HG03095 (cell line): ENCODE measurements around the gene MAPK7.

Experiments used
- ATAC-seq: cut with Tn5 transposase; IDR thresholded peaks from one replicate; pipeline ENCODE4 v1.9.1; 2021; ENCODE audit warnings: moderate library complexity; ENCODE audit not compliant: unreplicated experiment

Gene MAPK7

DNA sequence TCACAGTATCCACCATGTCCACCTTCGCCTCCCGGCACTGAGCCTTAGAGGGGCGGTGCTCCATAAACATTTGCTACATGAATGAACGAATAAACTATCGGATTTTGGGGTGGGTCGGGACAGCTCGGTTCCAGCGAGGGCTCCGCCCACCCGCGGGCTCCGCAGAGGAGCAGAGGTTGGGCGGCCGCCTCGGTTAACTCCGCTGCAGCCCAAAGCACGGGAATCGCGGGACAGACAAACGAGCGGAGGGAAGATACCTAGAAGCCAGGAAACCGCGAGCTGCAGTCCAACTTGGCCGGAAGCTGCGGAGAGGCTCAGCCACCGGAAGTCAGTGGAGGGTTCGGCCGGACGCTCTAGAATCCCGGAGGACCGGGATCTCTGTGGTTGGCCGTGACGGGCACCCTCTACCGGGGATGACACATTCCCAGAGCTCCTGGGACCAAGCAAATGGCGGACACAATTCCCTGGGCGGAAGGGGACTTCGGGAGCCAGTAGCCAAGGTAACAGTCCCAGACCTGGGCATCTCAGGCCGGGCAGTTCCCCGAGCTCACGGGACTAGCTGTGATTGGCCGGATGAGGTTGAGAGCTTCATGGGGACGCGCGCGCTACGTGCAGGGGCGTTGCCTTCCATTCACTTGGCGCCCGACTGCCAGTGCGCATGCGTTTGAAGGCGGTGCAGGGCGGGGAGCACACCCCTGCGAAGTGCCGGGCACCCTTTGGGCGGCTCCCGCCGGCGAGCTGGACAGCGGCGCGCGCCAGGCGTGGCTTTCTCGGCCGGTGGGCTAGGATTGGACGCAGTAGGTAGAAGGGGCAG lies 489 bp upstream of the MAPK7 start:
- peak; percentile 87 for ATAC-seq

- no peak for ATAC-seq
These were observed 1.2 kb downstream of the MAPK7 start for GRCh38 chr17:19379361-19380065.

GRCh38 chr17:19380481-19381301 lies 2.4 kb downstream of the MAPK7 start:
- ATAC-seq = no peak

GRCh38 chr17:19381361-19381740 lies 3.1 kb downstream of the MAPK7 start:
- ATAC-seq = no peak

DNA sequence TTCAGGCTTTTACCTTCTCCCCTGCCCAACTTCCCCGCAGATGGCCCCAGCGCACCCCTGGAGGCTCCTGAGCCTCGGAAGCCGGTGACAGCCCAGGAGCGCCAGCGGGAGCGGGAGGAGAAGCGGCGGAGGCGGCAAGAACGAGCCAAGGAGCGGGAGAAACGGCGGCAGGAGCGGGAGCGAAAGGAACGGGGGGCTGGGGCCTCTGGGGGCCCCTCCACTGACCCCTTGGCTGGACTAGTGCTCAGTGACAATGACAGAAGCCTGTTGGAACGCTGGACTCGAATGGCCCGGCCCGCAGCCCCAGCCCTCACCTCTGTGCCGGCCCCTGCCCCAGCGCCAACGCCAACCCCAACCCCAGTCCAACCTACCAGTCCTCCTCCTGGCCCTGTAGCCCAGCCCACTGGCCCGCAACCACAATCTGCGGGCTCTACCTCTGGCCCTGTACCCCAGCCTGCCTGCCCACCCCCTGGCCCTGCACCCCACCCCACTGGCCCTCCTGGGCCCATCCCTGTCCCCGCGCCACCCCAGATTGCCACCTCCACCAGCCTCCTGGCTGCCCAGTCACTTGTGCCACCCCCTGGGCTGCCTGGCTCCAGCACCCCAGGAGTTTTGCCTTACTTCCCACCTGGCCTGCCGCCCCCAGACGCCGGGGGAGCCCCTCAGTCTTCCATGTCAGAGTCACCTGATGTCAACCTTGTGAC lies 3.6 kb downstream of the MAPK7 start:
- no peak for ATAC-seq

DNA sequence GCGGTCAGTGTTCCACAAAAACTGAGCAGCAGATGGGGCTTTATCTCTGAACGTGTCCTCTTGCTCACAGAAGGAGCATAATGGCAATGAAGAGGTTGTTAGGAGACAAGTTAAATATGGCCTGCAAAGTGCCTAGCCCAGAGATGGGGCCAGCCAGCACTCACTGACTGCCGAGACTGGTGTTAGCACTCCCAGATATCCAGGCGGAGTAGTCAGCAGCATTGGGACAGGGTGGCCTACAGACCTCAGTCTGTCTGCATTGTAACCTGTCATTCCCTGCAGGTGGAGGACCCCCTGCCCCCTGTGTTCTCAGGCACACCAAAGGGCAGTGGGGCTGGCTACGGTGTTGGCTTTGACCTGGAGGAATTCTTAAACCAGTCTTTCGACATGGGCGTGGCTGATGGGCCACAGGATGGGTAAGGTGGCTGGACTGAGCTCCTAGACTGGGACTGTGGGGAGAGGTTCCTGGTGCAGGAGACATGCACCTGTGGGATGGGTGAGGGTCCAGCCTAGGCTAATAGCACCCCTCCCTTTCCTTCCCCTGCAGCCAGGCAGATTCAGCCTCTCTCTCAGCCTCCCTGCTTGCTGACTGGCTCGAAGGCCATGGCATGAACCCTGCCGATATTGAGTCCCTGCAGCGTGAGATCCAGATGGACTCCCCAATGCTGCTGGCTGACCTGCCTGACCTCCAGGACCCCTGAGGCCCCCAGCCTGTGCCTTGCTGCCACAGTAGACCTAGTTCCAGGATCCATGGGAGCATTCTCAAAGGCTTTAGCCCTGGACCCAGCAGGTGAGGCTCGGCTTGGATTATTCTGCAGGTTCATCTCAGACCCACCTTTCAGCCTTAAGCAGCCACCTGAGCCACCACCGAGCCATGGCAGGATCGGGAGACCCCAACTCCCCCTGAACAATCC lies 4.5 kb downstream of the MAPK7 start:
- no peak for ATAC-seq

DNA sequence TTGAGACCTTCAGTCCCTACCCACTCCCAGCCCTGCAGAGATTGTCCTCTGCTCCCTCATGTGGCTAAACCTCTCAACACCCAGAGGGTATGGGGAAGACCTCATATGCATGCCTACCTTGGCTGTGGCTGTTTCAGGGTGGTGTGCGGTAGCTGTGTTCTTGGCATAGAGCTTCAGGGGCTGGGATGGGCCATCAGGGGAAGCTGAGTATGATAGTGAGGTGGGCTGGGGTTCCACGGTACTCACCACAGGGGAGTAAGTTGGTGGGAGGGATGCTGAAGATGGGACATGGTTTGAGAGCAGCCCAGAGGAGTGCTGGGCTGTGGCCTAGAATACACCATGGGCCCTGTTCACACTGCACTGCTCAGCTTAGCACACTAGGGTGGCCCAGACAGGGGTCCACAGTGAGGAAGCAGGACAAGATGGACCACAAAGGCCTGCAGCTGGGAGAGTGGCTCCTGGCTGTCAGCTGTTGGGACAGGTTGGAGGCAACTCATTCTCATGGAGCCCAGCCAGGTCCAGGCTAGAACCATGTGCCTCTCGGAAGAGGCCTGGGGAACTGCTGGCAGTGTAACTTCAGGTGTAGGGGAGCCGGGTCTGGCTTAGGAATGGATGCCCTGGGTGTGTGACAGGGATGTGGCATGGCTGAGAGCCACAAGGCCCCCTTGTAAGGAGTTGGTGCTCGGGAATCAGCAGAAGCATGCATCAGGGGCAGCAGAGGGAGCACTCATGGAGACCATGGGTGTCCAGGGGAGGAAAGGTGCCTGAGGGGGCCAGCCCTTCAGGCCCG lies 5.6 kb downstream of the MAPK7 start:
- ATAC-seq = no peak

DNA sequence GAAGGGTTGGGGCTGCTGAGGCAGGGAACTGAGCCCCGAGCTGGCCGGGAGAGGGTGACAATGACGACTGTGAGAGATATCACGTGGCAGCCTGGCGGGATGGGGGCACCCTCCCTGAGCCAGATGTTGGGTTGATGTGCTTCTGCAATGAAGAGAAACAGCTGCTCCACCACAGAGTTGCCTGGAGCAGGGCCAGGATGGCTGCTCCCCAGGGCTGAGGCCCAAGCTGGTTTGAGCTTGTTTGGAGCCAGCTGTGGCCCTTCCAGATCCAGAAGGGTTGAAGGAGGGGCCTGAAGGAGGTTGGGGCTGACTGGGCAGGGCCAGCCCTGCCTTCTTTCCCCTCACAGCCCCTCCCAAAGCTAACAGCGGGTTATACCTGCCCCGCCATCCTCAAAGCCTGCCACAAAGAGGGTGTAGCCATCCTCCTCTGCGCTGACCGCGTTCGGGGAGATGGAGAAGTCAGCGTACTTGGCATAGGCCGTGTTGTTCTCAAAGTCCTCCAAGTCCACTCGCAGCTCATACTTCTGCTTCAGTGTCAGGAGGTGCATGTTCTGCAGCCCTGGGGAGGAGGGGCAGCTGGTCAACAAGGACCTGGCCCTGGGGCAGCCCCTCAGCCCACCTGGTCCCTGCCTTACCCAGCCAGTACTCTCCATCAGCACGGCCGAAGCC lies 6.6 kb downstream of the MAPK7 start:
- no peak for ATAC-seq

DNA sequence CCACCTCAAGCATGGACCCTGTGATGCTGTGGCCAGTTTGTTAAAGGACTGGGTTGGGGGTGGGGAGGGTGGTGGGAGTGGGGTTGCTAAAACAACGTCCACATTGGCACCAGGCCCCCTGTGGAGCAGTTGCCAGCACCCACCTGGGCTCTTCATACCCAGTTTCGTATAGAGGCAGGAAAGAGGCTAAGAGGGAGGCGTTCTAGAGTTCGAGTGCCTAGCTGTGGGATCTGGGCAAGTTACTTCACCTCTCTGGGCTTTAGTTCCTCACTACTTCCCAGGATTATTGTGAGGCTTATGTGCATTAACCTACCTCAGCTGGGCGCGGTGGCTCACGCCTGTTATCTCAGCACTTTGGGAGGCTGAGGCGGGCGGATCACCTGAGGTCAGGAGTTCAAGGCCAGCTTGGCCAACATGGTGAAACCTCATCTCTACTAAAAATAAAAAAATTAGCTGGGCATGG lies 7.3 kb downstream of the MAPK7 start:
- no peak for ATAC-seq

DNA sequence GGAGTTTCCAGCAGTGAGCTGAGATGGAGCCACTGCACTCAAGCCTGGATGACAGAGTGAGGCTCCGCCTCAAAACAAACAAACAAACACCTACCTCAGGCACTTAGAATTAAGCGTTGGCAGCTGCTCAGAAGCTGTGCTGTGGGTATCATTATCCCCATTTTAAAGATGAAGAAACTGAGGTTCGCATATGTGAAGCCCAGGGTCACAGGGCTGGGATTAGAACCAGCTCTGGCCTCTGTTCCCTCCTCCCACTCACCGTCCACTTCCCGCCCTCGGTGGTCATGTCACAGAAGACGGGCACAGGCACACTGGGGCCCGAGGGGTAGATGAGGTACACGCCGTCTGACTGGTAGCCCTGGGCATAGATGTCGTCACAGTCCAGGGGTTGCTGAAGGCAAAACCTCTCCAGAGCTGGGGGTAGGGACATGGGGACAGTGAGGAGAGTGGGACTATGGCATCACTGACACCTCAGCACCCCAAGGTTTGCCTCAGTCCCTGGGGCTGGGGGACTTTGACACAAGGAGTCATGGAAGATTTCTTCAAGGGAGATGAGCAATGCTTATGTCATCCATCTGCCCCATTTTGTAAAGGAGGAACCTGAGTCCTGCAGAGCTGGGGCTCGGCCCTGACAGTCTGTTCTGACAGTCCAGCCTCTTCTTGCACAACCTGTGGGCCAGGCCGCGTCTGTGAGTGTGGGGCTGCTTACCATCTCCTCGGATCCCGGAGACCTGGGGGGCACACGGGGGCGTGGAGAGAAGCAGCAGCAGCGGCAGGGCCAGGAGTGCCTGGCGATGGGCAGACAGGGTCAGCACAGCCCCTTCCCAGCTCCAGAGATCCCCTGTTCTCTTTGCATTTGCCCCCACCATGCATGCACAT lies 8.0 kb downstream of the MAPK7 start:
- no peak for ATAC-seq

DNA sequence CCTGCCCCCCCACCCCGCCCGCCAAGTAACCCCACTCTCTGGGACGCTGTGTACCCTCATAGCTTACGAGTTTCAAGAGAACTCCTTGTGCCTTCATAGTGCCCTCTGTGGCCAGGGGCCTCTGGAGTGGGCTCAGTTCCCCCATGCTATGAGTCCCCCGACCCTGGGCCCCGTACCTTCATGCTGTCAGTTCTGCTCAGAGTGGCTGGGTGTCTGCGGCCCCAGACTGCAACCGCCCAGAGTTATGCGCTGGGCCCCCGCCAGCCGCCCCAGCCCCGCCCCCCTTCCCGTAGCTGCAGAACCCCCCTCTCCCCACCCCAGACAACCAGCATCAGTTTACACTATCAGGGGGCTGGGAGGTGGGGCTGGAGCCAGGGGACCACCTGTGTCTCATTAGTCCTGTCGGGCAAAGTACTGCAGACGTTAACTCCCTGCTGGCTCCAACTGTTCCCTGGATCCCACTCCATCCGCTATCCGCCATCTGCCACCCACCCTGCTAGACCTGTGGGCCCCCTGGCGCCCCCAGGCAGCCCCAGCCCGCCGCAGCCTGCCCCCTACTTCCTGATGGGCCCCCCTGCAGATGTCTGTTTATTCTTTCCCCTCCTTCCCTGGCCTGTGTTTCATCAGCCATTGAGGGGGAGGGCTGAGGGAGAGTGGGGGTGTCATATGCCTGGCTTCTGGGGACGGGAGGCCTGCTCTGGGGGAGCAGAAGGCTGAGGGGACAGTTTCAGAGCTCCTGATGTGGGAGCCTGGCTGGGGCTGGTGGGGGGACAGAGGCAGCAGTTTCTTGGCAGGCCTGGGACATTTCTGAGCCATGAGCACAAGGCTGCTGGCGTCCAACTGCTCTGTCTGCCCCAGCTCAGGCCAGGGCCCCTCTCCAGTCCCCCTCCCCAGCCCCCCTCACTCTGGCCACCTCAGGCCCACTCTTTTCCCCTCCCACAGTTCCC lies 8.9 kb downstream of the MAPK7 start, which contains the start of gene MFAP4:
Gene MFAP4, minus strand, starts transcription at position 217 of the 947 bp plus-strand sequence. Its CDS starts 35 bp downstream, at position 182.
- ATAC-seq = no peak

DNA sequence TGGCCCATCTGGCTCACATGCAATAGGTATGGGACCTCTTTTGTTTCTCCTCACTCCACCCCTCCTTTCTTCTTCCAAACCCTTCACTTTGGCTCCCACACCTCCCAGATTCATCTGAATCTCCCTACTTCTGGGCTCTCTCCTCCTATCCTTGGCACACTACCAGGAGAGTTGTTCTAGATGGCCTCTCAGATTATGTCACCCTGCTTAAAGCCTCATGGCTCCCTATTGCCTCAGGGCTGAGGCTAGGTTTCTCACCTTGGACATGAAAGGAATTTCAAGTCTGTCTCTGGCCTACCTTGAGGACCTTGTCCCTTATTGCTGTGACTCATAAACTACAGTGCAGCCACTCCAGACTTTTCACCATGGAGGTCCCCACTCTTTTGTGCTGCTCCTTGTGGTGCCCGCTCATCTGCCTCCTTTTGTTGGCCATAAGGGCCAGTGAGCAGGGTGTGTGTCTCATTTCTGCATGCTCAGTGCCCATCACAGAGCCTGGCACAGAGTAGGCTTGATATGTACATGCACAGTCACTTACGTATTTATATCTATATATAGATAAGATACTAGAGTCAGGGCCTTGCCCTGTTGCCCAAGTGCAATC lies 9.7 kb downstream of the MAPK7 start:
- ATAC-seq = no peak

- ATAC-seq = no peak
These were observed 10.8 kb downstream of the MAPK7 start for GRCh38 chr17:19388791-19389785.

- ATAC-seq = no peak
These were observed 12.7 kb downstream of the MAPK7 start for GRCh38 chr17:19390951-19391350.

DNA sequence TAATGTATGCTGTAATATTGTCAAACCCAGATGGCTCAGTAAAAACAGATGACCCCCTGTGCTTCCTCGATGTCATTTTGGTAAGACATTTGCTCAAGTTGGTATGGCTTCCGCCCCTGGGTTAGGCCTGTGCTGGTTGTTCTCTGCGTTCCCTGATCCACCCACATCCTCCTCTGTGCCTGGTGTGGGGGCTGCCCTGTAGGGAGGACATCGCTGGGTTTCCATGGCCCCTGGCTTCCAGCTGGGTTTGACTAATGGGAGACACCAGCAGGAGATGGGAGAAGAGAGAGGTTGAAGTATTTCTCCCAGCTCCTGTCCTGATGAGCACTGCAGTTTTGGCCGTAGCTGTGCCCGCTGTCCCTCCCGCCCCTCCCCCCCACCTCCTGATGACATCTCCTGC lies 13.1 kb downstream of the MAPK7 start:
- ATAC-seq = no peak
